Caco-2 (cell line): Measurements from ENCODE around the gene CCDC74A. TPM values are rescaled to one million over a fixed set of nuclear protein-coding genes. Genes with fewer than 3 reads are reported as not detected.
"Not testable (repeated sequence)": the region's sequence is repeated elsewhere in the genome, so short reads cannot be mapped to it uniquely, and the experiment has no call there.

ENCODE experiments used
- BruUV-seq: library from RNA; stranded (reverse); fragments of 400-500 nt; replicated peaks from 2 replicates; lab custom pipeline; 2021; lab: Mats Ljungman, UMichigan
- CTCF ChIA-PET: fragments of 300-600 bp; sonication (Branson Sonifier 250); formaldehyde crosslinking; loops from one replicate; lab custom pipeline; 2022; ENCODE audit warnings: antibody characterized with exemption; lab: Charles Lee
- POLR2A ChIA-PET: fragments of 300-600 bp; sonication (Branson Sonifier 250); formaldehyde crosslinking; loops from one replicate; lab custom pipeline; 2022; ENCODE audit warnings: antibody characterized with exemption; lab: Charles Lee
- DNase-seq, 2 experiments: peaks; one replicate each; pipeline versions ENCODE4 v3.0.0 to v3.0.0-alpha.2; 2020 to 2022
- H3K27me3 ChIP-seq: replicated peaks from 2 replicates; pipeline ENCODE4 v1.6.0; 2011; ENCODE audit warnings: low read length; ENCODE audit not compliant: control insufficient read depth, insufficient read depth
- H3K36me3 ChIP-seq: 2 replicates; pipeline ENCODE4 v1.5.1; 2011; ENCODE audit warnings: low read length; ENCODE audit not compliant: control insufficient read depth, insufficient read depth
- H3K4me1 ChIP-seq: fragments of 250-450 bp; sonication (Bioruptor Pico); 2 replicates; pipeline ENCODE4 v1.5.1; 2020; ENCODE audit warnings: mild to moderate bottlenecking
- H3K4me3 ChIP-seq: 2 replicates; pipeline ENCODE4 v1.5.1; 2011; ENCODE audit warnings: low read depth, mild to moderate bottlenecking, control low read depth, low read length
- H3K9me3 ChIP-seq: fragments of 250-450 bp; sonication (Bioruptor Pico); 2 replicates; pipeline ENCODE4 v1.5.1; 2020; ENCODE audit warnings: mild to moderate bottlenecking, moderate library complexity
- H3K27ac Mint-ChIP-seq: one replicate; pipeline ENCODE4 v1.8.0; 2022; ENCODE audit warnings: mixed read lengths; ENCODE audit not compliant: unreplicated experiment
- H3K27me3 Mint-ChIP-seq: one replicate; pipeline ENCODE4 v1.8.0; 2022; ENCODE audit warnings: mixed read lengths; ENCODE audit not compliant: insufficient read depth, unreplicated experiment
- H3K36me3 Mint-ChIP-seq: one replicate; pipeline ENCODE4 v1.8.0; 2022; ENCODE audit warnings: mild to moderate bottlenecking, mixed read lengths; ENCODE audit not compliant: insufficient read depth, unreplicated experiment
- H3K4me1 Mint-ChIP-seq: one replicate; pipeline ENCODE4 v1.8.0; 2022; ENCODE audit warnings: low read depth, mixed read lengths; ENCODE audit not compliant: unreplicated experiment
- H3K4me3 Mint-ChIP-seq: one replicate; pipeline ENCODE4 v1.8.0; 2022; ENCODE audit warnings: mild to moderate bottlenecking, moderate library complexity, mixed read lengths; ENCODE audit not compliant: unreplicated experiment
- H3K9me3 Mint-ChIP-seq: one replicate; pipeline ENCODE4 v1.8.0; 2022; ENCODE audit warnings: mixed read lengths; ENCODE audit not compliant: unreplicated experiment
- intact Hi-C: fragments of 100-400 bp; cut with micrococcal nuclease; formaldehyde crosslinking; loops from one replicate; pipeline ENCODE4 v1.10.0; 2022; ENCODE audit not compliant: unreplicated experiment
- total RNA-seq: library from RNA; stranded (reverse); gene quantifications from 2 replicates; pipeline ENCODE4 v1.2.3, GENCODE V29; 2022
- TF ChIP-seq, protein P1 (sequence below), 2 experiments: fragments of 200-600 bp in 1 of 2; IDR thresholded peaks; 1 replicate in 1 of 2; 2 replicates in 1 of 2; pipeline versions ENCODE4 v1.5.1 to v1.8.0; 2011 to 2022; ENCODE audit warnings: antibody characterized with exemption in 1 of 2, control low read depth in 1 of 2, inconsistent platforms in 1 of 2, low read depth in 1 of 2, low read length in 1 of 2, mild to moderate bottlenecking in 1 of 2, moderate library complexity in 1 of 2; ENCODE audit not compliant: insufficient read depth in 1 of 2, severe bottlenecking in 1 of 2, unreplicated experiment in 1 of 2

Gene CCDC74A
- total RNA-seq, 1 experiment from 2014 or later, result 0.36 TPM

GRCh38 chr2:131483981-131484820 is 43.5 kb upstream of the CCDC74A start:
- intact Hi-C loops, POLR2A ChIA-PET, H3K27me3 ChIP-seq, H3K27me3 Mint-ChIP-seq, H3K27ac Mint-ChIP-seq, H3K4me1 ChIP-seq, H3K36me3 ChIP-seq, H3K4me1 Mint-ChIP-seq, CTCF ChIA-PET, H3K9me3 Mint-ChIP-seq, BruUV-seq, H3K4me3 ChIP-seq, H3K4me3 Mint-ChIP-seq, H3K9me3 ChIP-seq, DNase-seq: not testable (repeated sequence)
- H3K36me3 Mint-ChIP-seq, result peaks cover 18% of the 10 kb centered on the region

GRCh38 chr2:131484906-131485460 is 42.7 kb upstream of the CCDC74A start:
- H3K4me3 Mint-ChIP-seq, H3K4me1 ChIP-seq, H3K4me1 Mint-ChIP-seq, H3K27me3 Mint-ChIP-seq, H3K27ac Mint-ChIP-seq, H3K4me3 ChIP-seq, BruUV-seq, H3K9me3 Mint-ChIP-seq, DNase-seq, POLR2A ChIA-PET, H3K36me3 ChIP-seq, CTCF ChIA-PET, H3K9me3 ChIP-seq, H3K27me3 ChIP-seq, intact Hi-C loops: not testable (repeated sequence)
- peaks cover 18% of the 10 kb centered on the region for H3K36me3 Mint-ChIP-seq

- H3K27me3 ChIP-seq, H3K4me1 ChIP-seq, H3K9me3 ChIP-seq, CTCF ChIA-PET, H3K4me3 ChIP-seq, H3K9me3 Mint-ChIP-seq, H3K27me3 Mint-ChIP-seq, intact Hi-C loops, BruUV-seq, H3K4me1 Mint-ChIP-seq, H3K36me3 ChIP-seq, POLR2A ChIA-PET, H3K4me3 Mint-ChIP-seq: not testable (repeated sequence)
- peak in 1 of 2 experiments; percentile 29 for DNase-seq
- peaks cover 30% of the 10 kb centered on the region for H3K36me3 Mint-ChIP-seq
- peak overlapping the region; percentile 85 for H3K27ac Mint-ChIP-seq
Measured at GRCh38 chr2:131486201-131486902, 41.3 kb upstream of the CCDC74A start.

DNA sequence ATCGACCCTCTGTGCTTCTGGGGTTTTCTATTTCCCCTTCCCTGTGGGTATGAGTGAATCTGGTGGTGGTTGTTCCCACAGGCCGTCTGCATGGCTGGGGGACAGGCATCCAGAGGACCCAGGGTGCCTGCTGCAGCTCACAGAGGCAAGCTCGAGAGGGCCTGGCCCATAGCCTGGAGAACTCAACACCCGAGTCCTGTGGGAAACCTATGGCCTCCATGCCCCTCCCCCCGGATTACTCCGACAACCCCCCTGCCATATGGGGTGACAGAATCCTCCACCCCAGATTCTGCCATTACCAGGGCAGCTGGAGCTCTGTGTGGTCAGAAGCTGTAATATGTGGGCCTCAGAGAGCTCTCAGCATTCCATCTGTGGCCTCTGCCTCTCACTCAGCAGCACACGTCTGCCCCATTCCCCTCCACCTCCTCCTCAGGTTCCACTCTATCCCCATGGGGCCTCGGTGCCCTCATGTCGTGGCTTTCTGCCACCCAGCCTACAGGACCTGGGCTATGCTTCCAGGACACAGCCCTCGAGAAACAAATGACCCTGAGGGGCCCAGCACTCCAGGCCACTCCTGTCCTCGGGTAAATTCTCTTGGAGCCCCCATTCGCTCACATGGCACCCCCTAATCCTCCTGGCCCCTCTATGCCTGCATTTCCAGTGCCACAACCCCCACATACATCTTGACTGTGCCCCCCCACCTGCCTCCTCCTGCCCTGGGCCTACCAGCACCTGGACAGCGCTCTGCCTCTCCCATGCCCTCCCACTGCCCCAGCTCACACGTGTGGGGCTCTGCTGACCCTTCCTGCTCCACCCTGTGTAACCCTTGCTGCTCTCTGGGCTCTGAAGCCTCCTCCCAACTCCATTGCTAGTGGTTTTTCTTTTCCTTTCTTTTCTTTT is 39.1 kb upstream of the CCDC74A start:
- no peaks in the 10 kb centered on the region for H3K4me1 Mint-ChIP-seq
- Histone ChIP-seq H3K4me1 (no peaks in the 10 kb centered on the region), H3K27me3 (no peaks in the 10 kb centered on the region), H3K9me3 (no peaks in the 10 kb centered on the region), H3K4me3 (no peak overlapping the region), H3K36me3 (peaks cover 2% of the 10 kb centered on the region; the same call in 1 of the 2 replicates)
- intact Hi-C loops, result no loop called here
- no TSS peak for BruUV-seq
- peak overlapping the region; percentile 24 for H3K27ac Mint-ChIP-seq
- TF ChIP-seq, protein P1, sequence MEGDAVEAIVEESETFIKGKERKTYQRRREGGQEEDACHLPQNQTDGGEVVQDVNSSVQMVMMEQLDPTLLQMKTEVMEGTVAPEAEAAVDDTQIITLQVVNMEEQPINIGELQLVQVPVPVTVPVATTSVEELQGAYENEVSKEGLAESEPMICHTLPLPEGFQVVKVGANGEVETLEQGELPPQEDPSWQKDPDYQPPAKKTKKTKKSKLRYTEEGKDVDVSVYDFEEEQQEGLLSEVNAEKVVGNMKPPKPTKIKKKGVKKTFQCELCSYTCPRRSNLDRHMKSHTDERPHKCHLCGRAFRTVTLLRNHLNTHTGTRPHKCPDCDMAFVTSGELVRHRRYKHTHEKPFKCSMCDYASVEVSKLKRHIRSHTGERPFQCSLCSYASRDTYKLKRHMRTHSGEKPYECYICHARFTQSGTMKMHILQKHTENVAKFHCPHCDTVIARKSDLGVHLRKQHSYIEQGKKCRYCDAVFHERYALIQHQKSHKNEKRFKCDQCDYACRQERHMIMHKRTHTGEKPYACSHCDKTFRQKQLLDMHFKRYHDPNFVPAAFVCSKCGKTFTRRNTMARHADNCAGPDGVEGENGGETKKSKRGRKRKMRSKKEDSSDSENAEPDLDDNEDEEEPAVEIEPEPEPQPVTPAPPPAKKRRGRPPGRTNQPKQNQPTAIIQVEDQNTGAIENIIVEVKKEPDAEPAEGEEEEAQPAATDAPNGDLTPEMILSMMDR (IDR thresholded peaks at IDR 0.05; ENCODE audit: insufficient read depth in 1 of 2, low read depth in 1 of 2, low read length in 1 of 2, severe bottlenecking in 1 of 2, unreplicated experiment in 1 of 2), result no peak
- POLR2A ChIA-PET, result no interaction called here
- no peaks in the 10 kb centered on the region for H3K9me3 Mint-ChIP-seq
- CTCF ChIA-PET, result no interaction called here
- H3K27me3 Mint-ChIP-seq, result no peaks in the 10 kb centered on the region
- H3K4me3 Mint-ChIP-seq, result no peak overlapping the region
- no peak for DNase-seq
- peaks cover 44% of the 10 kb centered on the region for H3K36me3 Mint-ChIP-seq

DNA sequence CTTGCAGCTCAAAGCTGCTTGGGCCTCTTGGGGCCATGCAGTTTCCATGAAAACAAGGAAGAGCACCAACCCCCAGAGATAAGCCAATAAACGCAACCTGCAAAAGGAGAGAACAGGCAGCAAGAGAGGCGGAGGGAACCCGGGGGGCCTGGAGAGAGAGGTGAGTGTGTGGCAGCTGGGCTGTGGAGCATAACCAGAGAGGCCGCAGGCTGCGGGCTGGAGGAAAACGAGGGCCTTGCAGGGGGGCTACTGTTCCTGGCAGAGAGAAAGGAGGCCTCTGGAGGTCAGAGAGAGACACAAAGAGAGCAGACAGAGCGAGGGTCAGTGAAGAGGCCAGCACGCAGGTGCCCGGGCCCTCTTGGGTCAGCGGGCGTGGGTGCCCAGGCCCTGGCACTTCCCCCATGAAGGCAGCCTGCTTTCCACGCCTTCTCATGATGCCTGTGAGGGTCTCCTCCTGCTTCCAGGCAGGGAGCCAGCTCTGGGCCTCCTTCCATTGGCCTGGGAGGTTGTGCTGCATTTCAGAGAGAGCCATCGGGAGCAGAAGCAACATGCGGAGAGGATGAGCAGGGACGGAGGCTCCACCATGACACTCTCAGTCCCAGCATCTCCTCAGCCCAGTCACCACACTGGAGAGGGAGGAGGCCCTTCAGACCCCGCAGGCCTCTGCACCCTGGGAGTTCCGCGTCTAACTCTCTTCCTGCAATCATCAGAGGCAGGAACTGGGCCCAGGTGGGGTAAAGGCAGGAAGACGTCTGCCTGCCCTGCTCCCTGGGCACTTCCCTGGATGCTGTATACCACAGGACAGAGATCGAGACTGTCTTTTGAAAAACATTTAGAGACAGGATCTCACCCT is 36.8 kb upstream of the CCDC74A start:
- H3K36me3 ChIP-seq, H3K9me3 Mint-ChIP-seq, H3K27me3 ChIP-seq, DNase-seq, H3K9me3 ChIP-seq, BruUV-seq, H3K27me3 Mint-ChIP-seq, POLR2A ChIA-PET, CTCF ChIA-PET, H3K4me1 Mint-ChIP-seq, H3K4me1 ChIP-seq: not testable (repeated sequence)
- peak overlapping the region; percentile 77 for H3K4me3 Mint-ChIP-seq
- peak overlapping the region; percentile 77 for H3K4me3 ChIP-seq
- intact Hi-C loops, result loop anchor here (5.0 to 10.0 kb wide), 3 partner anchors 339 to 924 kb away; partner anchors contain the start of genes FAM168B and GPR39
- H3K36me3 Mint-ChIP-seq, result peaks cover 45% of the 10 kb centered on the region
- H3K27ac Mint-ChIP-seq, result peak overlapping the region; percentile 70
